ENCODE data around the gene IGF2R.

Gene IGF2R

DNA sequence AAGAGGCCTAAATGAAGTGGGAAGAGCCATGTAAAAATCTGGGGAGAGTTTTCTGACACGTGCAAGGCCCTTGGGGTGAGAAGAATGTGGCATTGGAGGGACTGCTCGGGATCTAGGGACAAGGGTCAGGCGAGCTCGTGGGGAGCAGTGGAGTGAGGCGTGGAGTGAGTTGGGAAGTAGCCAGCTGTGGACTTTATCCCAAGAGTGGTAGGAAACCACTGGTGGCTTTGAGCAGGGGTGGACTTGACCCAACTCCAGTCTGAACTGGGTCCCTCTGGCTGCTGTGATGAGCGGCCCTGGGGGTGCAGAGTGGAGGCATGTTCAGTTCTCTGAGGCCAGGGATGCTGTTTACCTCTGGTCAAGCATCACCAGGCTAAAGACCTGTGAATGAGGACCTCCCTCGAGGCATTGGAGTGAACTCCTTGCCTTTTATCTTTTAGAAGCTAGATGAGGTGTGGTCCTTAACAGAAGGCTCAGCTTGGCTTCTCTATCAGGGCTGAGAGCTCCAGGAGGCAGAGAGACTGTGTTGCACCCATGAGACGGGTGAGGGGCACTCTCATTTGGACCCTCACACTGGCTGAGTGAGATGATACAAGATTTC, 173.3 kb downstream of the IGF2R start:
- no peak for DNase-seq

DNA sequence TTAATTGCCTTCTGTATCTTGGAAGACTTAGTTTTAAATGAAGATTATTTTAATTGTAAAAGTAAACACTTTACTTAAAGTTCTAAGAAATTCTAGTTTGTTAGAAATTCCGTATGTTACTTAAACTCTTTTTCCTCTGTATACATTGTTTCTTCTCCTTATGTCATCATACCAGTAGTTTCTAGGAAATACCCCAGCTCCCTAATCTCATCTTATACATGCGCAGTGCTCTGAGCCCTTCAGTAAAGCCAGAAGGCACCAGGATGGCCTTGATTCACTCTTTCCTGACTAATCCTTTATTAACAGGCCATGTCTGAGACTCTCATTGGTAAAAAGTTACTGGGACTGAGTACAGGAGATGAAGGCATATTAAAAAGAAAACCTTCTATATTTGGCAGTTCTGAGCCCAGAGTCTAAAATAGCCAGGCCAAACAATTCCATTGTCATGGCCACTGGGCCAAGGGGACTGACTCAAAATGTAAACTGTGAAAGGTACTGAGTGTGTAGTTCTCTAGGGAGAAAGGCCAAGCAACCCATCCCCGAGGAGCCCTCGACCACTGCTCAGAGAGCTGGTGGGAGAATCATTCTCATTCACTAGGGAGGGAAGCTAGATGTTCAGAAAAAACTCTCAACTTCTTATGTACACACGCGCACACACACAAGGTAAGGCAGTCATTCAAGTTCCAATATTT, 177.7 kb downstream of the IGF2R start:
- DNase-seq, result no peak

DNA sequence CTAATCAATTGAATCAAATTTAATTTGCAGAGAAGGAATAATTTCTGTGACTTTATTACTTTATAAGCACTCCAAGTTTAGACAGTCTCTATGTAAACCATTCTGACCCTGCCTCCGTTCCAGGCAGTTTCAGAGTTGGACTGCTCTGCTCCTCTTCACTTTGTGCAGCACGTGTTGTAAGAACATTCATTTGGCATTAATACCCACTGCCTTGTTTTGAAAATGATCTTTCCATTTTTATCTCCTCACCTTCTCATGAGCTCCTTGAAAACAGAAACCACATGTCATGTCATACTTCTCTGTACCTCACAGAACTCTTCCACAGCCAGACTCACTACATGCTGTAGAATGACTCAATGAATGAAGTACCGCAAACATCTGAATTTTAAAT, 178.3 kb downstream of the IGF2R start:
- no peak for DNase-seq

DNA sequence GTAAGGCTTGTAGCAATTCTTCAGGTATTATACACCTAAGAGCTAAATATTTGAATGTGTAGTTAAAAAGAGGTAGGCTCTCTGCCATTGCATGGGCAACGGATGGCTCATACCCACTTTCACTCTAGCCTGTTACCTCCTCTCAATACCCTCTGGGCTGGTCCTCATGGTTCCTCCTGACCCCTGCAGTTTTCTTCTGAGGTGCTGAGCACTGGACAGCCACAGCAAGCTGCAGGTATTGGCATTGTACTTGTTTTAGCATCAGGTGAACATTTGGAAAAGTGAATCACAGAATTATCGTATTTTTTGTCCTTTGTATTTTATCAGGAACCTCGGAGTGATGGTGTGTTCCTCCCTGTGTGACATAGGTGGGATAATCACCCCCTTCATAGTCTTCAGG, 185.6 kb downstream of the IGF2R start:
- no peak for DNase-seq

- no peak for DNase-seq
Measured at GRCh38 chr6:160156842-160157241, 188.0 kb downstream of the IGF2R start.

DNA sequence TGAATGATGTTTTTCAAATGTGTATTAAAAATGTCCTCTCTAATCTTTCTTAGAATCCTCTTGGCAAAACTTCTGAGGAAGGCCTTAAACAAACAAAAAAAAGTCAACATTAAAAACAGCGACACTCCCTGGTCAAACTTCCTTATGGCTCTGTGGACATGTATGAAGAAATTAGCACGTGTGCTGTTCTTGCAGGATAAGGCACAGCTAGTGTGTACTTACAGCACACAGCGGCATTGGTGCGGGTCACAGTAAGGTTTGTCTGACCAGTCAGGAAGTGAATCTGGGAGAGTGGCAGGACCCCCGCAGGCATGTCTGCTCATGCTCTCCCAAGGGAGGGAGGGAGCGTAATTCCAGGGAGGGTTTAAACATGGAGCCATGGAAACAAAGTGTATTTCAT, 191.6 kb downstream of the IGF2R start:
- DNase-seq, result no peak
